HepG2 (cell line): ENCODE results near the gene GPS1. TPM values are rescaled to one million over a fixed set of nuclear protein-coding genes. Genes with fewer than 3 reads are reported as not detected.
A peak's percentile ranks its signal among the peaks of the same experiment; 100 is the strongest.

Source experiments
- ARNT2 ChIP-seq: sonication (generic); formaldehyde crosslinking; IDR thresholded peaks from 2 replicates; pipeline ENCODE4 v1.8.0; 2022; ENCODE audit warnings: mild to moderate bottlenecking, low read depth, missing genetic modification reagents, moderate library complexity
- ERF ChIP-seq: IDR thresholded peaks from 2 replicates; pipeline ENCODE4 v1.6.1; 2018; ENCODE audit warnings: missing biosample characterization, missing genetic modification reagents
- NR3C1 ChIP-seq: sonication (generic); formaldehyde crosslinking; IDR thresholded peaks from 2 replicates; pipeline ENCODE4 v1.4.0; 2020; ENCODE audit warnings: missing genetic modification reagents
- SP4 ChIP-seq: sonication (generic); formaldehyde crosslinking; IDR thresholded peaks from 2 replicates; pipeline ENCODE4 v1.8.1; 2023; ENCODE audit warnings: mild to moderate bottlenecking, missing genetic modification reagents
- ZC3H13 ChIP-seq: sonication (generic); formaldehyde crosslinking; IDR thresholded peaks from 2 replicates; pipeline ENCODE4 v1.8.1; 2023; ENCODE audit warnings: mild to moderate bottlenecking, missing genetic modification reagents, moderate library complexity
- ZFP82 ChIP-seq: sonication (generic); formaldehyde crosslinking; IDR thresholded peaks from 2 replicates; pipeline ENCODE4 v1.5.1; 2020; ENCODE audit warnings: mild to moderate bottlenecking, missing genetic modification reagents, borderline replicate concordance
- ZNF251 ChIP-seq: sonication (generic); formaldehyde crosslinking; IDR thresholded peaks from 2 replicates; pipeline ENCODE4 v1.9.0; 2021; ENCODE audit warnings: mild to moderate bottlenecking, missing genetic modification reagents
- ZNF281 ChIP-seq: sonication (generic); formaldehyde crosslinking; IDR thresholded peaks from 2 replicates; pipeline ENCODE4 v1.4.0; 2020; ENCODE audit warnings: missing genetic modification reagents, borderline replicate concordance
- ZNF282 ChIP-seq: fragments of 450-650 bp; IDR thresholded peaks from 2 replicates; pipeline ENCODE4 v1.6.1; 2018; ENCODE audit not compliant: partially characterized antibody
- ZNF343 ChIP-seq: sonication (generic); formaldehyde crosslinking; IDR thresholded peaks from 2 replicates; pipeline ENCODE4 v1.4.0; 2020; ENCODE audit warnings: mild to moderate bottlenecking, missing genetic modification reagents
- ZNF362 ChIP-seq: sonication (generic); formaldehyde crosslinking; IDR thresholded peaks from 2 replicates; pipeline ENCODE4 v1.4.0; 2020; ENCODE audit warnings: missing genetic modification reagents, mild to moderate bottlenecking, borderline replicate concordance
- ZNF550 ChIP-seq: sonication (generic); formaldehyde crosslinking; IDR thresholded peaks from 2 replicates; pipeline ENCODE4 v1.4.0; 2020; ENCODE audit warnings: mild to moderate bottlenecking, missing genetic modification reagents, borderline replicate concordance
- ZNF7 ChIP-seq: IDR thresholded peaks from 2 replicates; pipeline ENCODE4 v1.6.1; 2016; ENCODE audit warnings: missing biosample characterization, missing genetic modification reagents
- polyA plus RNA-seq, 8 experiments: library from polyadenylated mRNA; depleted of rRNA in 3 of 8; stranded (reverse) in 7 of 8; unstranded in 1 of 8; fragments of >200 nt; fragmentation: Illumina TruSeq in 4 of 8; extraction: Trizol in 4 of 8; gene quantifications; 2 replicates each; pipeline versions ENCODE4 v1.2.1 to v1.2.3, GENCODE V29; 2011 to 2016; ENCODE audit warnings: low read depth in 4 of 8, missing spikeins in 1 of 8, mixed read lengths in 1 of 8; ENCODE audit not compliant: insufficient read depth in 1 of 8
- total RNA-seq, 5 experiments: library from RNA; depleted of rRNA; stranded (reverse); fragments of >200 nt; fragmentation: Illumina TruSeq; extraction: Trizol; gene quantifications; 2 replicates each; pipeline ENCODE4 v1.2.3, GENCODE V29; 2016; ENCODE audit warnings: low read depth in 1 of 5
- TF ChIP-seq, protein P1 (sequence below): sonication (generic); formaldehyde crosslinking; IDR thresholded peaks from 2 replicates; pipeline ENCODE4 v1.5.1; 2020; ENCODE audit warnings: mild to moderate bottlenecking, missing genetic modification reagents
- TF ChIP-seq, protein P2 (sequence below): sonication (generic); formaldehyde crosslinking; IDR thresholded peaks from 2 replicates; pipeline ENCODE4 v1.4.0; 2020; ENCODE audit warnings: missing genetic modification reagents
- TF ChIP-seq, protein P3 (sequence below): sonication (generic); formaldehyde crosslinking; IDR thresholded peaks from 2 replicates; pipeline ENCODE4 v1.8.1; 2023; ENCODE audit warnings: missing genetic modification reagents, mild to moderate bottlenecking, borderline replicate concordance

The GPS1 gene
- total and polyA plus RNA-seq, 2 of the 13 experiments (the other 11 are each of a cell fraction or from before 2014, with no cell fraction given): 124 to 128 TPM

- TF ChIP-seq ZNF281 (CRISPR knock-in tag): no peak
- peak; percentile 44; the same call in 1 of the 2 replicates for TF ChIP-seq ZNF362
- no peak for TF ChIP-seq ZNF7 (CRISPR knock-in tag)
- TF ChIP-seq ARNT2 (CRISPR knock-in tag): peak; percentile 75
- TF ChIP-seq, protein P1, sequence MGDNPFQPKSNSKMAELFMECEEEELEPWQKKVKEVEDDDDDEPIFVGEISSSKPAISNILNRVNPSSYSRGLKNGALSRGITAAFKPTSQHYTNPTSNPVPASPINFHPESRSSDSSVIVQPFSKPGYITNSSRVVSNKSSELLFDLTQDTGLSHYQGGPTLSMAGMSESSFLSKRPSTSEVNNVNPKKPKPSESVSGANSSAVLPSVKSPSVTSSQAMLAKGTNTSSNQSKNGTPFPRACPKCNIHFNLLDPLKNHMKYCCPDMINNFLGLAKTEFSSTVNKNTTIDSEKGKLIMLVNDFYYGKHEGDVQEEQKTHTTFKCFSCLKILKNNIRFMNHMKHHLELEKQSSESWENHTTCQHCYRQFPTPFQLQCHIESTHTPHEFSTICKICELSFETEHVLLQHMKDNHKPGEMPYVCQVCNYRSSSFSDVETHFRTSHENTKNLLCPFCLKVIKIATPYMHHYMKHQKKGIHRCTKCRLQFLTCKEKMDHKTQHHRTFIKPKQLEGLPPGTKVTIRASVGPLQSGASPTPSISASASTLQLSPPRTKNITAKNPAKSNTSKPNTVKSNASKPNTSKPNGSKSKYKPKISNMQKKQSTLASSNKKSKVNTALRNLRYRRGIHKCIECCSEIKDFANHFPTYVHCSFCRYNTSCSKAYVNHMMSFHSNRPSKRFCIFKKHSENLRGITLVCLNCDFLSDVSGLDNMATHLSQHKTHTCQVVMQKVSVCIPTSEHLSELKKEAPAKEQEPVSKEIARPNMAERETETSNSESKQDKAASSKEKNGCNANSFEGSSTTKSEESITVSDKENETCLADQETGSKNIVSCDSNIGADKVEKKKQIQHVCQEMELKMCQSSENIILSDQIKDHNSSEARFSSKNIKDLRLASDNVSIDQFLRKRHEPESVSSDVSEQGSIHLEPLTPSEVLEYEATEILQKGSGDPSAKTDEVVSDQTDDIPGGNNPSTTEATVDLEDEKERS (CRISPR knock-in tag): 0 out of 2 replicates have a peak, but pooled peaks have one; percentile 38
- TF ChIP-seq ZNF251: no peak
- no peak for TF ChIP-seq SP4
- peak; percentile 85; the same call in 1 of the 2 replicates for TF ChIP-seq ZNF550
- no peak for TF ChIP-seq ZNF282
- TF ChIP-seq, protein P2, sequence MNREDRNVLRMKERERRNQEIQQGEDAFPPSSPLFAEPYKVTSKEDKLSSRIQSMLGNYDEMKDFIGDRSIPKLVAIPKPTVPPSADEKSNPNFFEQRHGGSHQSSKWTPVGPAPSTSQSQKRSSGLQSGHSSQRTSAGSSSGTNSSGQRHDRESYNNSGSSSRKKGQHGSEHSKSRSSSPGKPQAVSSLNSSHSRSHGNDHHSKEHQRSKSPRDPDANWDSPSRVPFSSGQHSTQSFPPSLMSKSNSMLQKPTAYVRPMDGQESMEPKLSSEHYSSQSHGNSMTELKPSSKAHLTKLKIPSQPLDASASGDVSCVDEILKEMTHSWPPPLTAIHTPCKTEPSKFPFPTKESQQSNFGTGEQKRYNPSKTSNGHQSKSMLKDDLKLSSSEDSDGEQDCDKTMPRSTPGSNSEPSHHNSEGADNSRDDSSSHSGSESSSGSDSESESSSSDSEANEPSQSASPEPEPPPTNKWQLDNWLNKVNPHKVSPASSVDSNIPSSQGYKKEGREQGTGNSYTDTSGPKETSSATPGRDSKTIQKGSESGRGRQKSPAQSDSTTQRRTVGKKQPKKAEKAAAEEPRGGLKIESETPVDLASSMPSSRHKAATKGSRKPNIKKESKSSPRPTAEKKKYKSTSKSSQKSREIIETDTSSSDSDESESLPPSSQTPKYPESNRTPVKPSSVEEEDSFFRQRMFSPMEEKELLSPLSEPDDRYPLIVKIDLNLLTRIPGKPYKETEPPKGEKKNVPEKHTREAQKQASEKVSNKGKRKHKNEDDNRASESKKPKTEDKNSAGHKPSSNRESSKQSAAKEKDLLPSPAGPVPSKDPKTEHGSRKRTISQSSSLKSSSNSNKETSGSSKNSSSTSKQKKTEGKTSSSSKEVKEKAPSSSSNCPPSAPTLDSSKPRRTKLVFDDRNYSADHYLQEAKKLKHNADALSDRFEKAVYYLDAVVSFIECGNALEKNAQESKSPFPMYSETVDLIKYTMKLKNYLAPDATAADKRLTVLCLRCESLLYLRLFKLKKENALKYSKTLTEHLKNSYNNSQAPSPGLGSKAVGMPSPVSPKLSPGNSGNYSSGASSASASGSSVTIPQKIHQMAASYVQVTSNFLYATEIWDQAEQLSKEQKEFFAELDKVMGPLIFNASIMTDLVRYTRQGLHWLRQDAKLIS (CRISPR knock-in tag): no peak
- peak; percentile 68; the same call in 1 of the 2 replicates for TF ChIP-seq ZNF343
- TF ChIP-seq, protein P3, sequence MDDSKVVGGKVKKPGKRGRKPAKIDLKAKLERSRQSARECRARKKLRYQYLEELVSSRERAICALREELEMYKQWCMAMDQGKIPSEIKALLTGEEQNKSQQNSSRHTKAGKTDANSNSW (CRISPR knock-in tag): 0 out of 2 replicates have a peak, but pooled peaks have one; percentile 8
- 0 out of 2 replicates have a peak, but pooled peaks have one; percentile 57 for TF ChIP-seq ZFP82 (CRISPR knock-in tag)
- no peak; the same call in none of the 2 replicates for TF ChIP-seq ZC3H13 (CRISPR knock-in tag)
- TF ChIP-seq NR3C1: no peak
- no peak for TF ChIP-seq ERF (CRISPR knock-in tag)
These were observed 29.3 kb upstream of the GPS1 start, which contains the start of gene CENPX (continued) for GRCh38 chr17:82022310-82022980.
